GM12891 (cell line): ENCODE results near the gene CALR.
"Not testable (repeated sequence)": the region's sequence is repeated elsewhere in the genome, so short reads cannot be mapped to it uniquely, and the experiment has no call there.

Experiments
- POLR2A ChIP-seq: IDR thresholded peaks from 2 replicates; pipeline ENCODE4 v1.6.1; 2011; ENCODE audit warnings: low read depth, low read length, control low read depth
- POLR2AphosphoS5 ChIP-seq: IDR thresholded peaks from 2 replicates; pipeline ENCODE4 v1.6.1; 2011; ENCODE audit warnings: low read depth, low read length, control low read depth
- POU2F2 ChIP-seq: IDR thresholded peaks from 2 replicates; pipeline ENCODE4 v1.6.1; 2011; ENCODE audit warnings: low read depth, mild to moderate bottlenecking, control low read depth, low read length, moderate library complexity
- SPI1 ChIP-seq: IDR thresholded peaks from 2 replicates; pipeline ENCODE4 v1.6.1; 2011; ENCODE audit warnings: low read depth, low read length, control low read depth
- TAF1 ChIP-seq: IDR thresholded peaks from 2 replicates; pipeline ENCODE4 v1.6.1; 2011; ENCODE audit warnings: low read depth, low read length, control low read depth

- TF ChIP-seq POLR2A, POLR2AphosphoS5, TAF1, POU2F2, SPI1: not testable (repeated sequence)
Observed at GRCh38 chr19:12976109-12976508, 37.7 kb downstream of the CALR start.
